GM12878 (cell line): ENCODE results near the gene SLC12A2. TPM values are rescaled to one million over a fixed set of nuclear protein-coding genes. Genes with fewer than 3 reads are reported as not detected.

ENCODE experiments used
- ATAC-seq: fragments of 200-7000 bp; cut with Tn5 transposase; 3 replicates; pipeline ENCODE4 v1.9.1; 2020; ENCODE audit warnings: mild to moderate bottlenecking, moderate library complexity
- BruUV-seq: library from RNA; stranded (reverse); fragments of 400-500 nt; replicated peaks from 2 replicates; lab custom pipeline; 2021; lab: Mats Ljungman, UMichigan
- CTCF ChIA-PET: fragments of 300-600 bp; sonication (Branson Sonifier 250); formaldehyde crosslinking; extraction: SDS; loops from one replicate; lab custom pipeline; 2021; ENCODE audit warnings: inconsistent platforms; lab: Yijun Ruan, JAX
- POLR2A ChIA-PET: fragments of 350-600 bp; formaldehyde crosslinking; extraction: SDS; loops from one replicate; lab custom pipeline; 2021; ENCODE audit warnings: inconsistent platforms; lab: Charles Lee
- RAD21 ChIA-PET: fragments of 300-600 bp; sonication (Branson Sonifier 250); formaldehyde crosslinking; loops from one replicate; lab custom pipeline; 2023; ENCODE audit warnings: antibody characterized with exemption; ENCODE audit not compliant: unreplicated experiment; lab: Charles Lee
- SMC1A ChIA-PET: fragments of 300-600 bp; sonication (Branson Sonifier 250); formaldehyde crosslinking; loops from one replicate; lab custom pipeline; 2023; ENCODE audit not compliant: unreplicated experiment, uncharacterized antibody; lab: Charles Lee
- DNase-seq: peaks from one replicate; pipeline ENCODE4 v3.0.0-alpha.2; 2011; ENCODE audit warnings: low read depth, low spot score
- FAIRE-seq: peaks from 3 replicates; lab custom pipeline; 2011; peaks lifted over from hg19 to GRCh38; lab: Jason Lieb, UNC
- H2AFZ ChIP-seq: 2 replicates; pipeline ENCODE4 v1.6.0; 2011; ENCODE audit warnings: low read depth, low read length, control low read depth; ENCODE audit not compliant: control insufficient read depth
- H3K27ac ChIP-seq: 2 replicates; pipeline ENCODE4 v1.5.1; 2011; ENCODE audit warnings: control low read depth; ENCODE audit not compliant: control insufficient read depth, insufficient read depth
- H3K27me3 ChIP-seq, 2 experiments: replicated peaks in 1 of 2; 2 replicates each; pipeline versions ENCODE4 v1.6.0 to v1.6.1; 2011; ENCODE audit warnings: low read length in 1 of 2; ENCODE audit not compliant: control insufficient read depth in 2 of 2, insufficient read depth in 2 of 2
- H3K36me3 ChIP-seq, 2 experiments: 2 replicates each; pipeline ENCODE4 v1.5.1; 2011; ENCODE audit warnings: low read length in 1 of 2; ENCODE audit not compliant: control insufficient read depth in 2 of 2, insufficient read depth in 2 of 2
- H3K4me1 ChIP-seq: 2 replicates; pipeline ENCODE4 v1.6.1; 2011; ENCODE audit warnings: mild to moderate bottlenecking, low read length, moderate library complexity, mixed read lengths; ENCODE audit not compliant: control insufficient read depth, insufficient read depth
- H3K4me2 ChIP-seq: 2 replicates; pipeline ENCODE4 v1.6.0; 2011; ENCODE audit warnings: control low read depth; ENCODE audit not compliant: control insufficient read depth, insufficient read depth
- H3K4me3 ChIP-seq: fragments of 200-600 bp; sonication (generic); 2 replicates; pipeline ENCODE4 v1.5.1; 2016
- H3K79me2 ChIP-seq: 2 replicates; pipeline ENCODE4 v1.6.0; 2011; ENCODE audit warnings: low read length; ENCODE audit not compliant: control insufficient read depth, insufficient read depth
- H3K9ac ChIP-seq: 2 replicates; pipeline ENCODE4 v1.8.0; 2011; ENCODE audit warnings: low read length, control low read depth, mixed read lengths; ENCODE audit not compliant: control insufficient read depth, insufficient read depth
- H3K9me3 ChIP-seq: replicated peaks from 3 replicates; pipeline ENCODE4 v1.5.1; 2011; ENCODE audit warnings: mild to moderate bottlenecking, low read length; ENCODE audit not compliant: control insufficient read depth, insufficient read depth
- H4K20me1 ChIP-seq: 2 replicates; pipeline ENCODE4 v1.6.0; 2011; ENCODE audit not compliant: control insufficient read depth, insufficient read depth
- BRCA1 ChIP-seq: IDR thresholded peaks from 2 replicates; pipeline ENCODE4 v1.6.1; 2011; ENCODE audit warnings: low read depth, low read length, improper control_type of control experiment
- CHD4 ChIP-seq: fragments of 200-600 bp; sonication (generic); IDR thresholded peaks from 2 replicates; pipeline ENCODE4 v1.6.1; 2016; ENCODE audit warnings: mild to moderate bottlenecking
- EED ChIP-seq: sonication (generic); IDR thresholded peaks from 2 replicates; pipeline ENCODE4 v1.6.1; 2016; ENCODE audit warnings: antibody characterized with exemption, low read depth
- RAD21 ChIP-seq: IDR thresholded peaks from 2 replicates; pipeline ENCODE4 v1.6.1; 2011; ENCODE audit warnings: mild to moderate bottlenecking, low read depth, low read length, moderate library complexity; ENCODE audit not compliant: insufficient read depth
- SMARCA5 ChIP-seq: fragments of 450-650 bp; IDR thresholded peaks from 2 replicates; pipeline ENCODE4 v1.6.1; 2017; ENCODE audit warnings: mild to moderate bottlenecking
- ZNF384 ChIP-seq: IDR thresholded peaks from 2 replicates; pipeline ENCODE4 v1.6.1; 2012; ENCODE audit warnings: low read depth, mild to moderate bottlenecking, low read length, improper control_type of control experiment, borderline replicate concordance
- WGBS: methylation state at CpG from one replicate; pipeline ENCODE4 v1.1.6; 2016; ENCODE audit warnings: low lambda C conversion rate; ENCODE audit not compliant: insufficient replicate concordance, insufficient coverage; ENCODE audit errors: missing lambda C conversion rate; 5-methylcytosine and 5-hydroxymethylcytosine counted together
- in situ Hi-C: fragments of 300-500 bp; cut with MboI; formaldehyde crosslinking; loops from 9 replicates; pipeline ENCODE4 v1.14.3; 2018; ENCODE audit warnings: mixed read lengths
- intact Hi-C: fragments of 100-400 bp; cut with micrococcal nuclease; formaldehyde crosslinking; loops from one replicate; pipeline ENCODE4 v1.14.2; 2022; ENCODE audit not compliant: unreplicated experiment
- polyA plus RNA-seq, 11 experiments: library from polyadenylated mRNA; depleted of rRNA in 4 of 11; unstranded in 6 of 11; stranded (reverse) in 5 of 11; fragments of >200 nt; fragmentation: Nextera tagmentation in 4 of 11; fragmentation: Illumina TruSeq in 1 of 11; extraction: Ambion mirVana in 4 of 11; extraction: Trizol in 1 of 11; gene quantifications; 1 replicate in 1 of 11; 2 replicates in 10 of 11; pipeline versions ENCODE4 v1.2.1 to v1.2.3, GENCODE V29; 2011 to 2016; ENCODE audit warnings: inconsistent platforms in 2 of 11, missing spikeins in 2 of 11, low read depth in 1 of 11
- total RNA-seq, 4 experiments: library from RNA; depleted of rRNA in 3 of 4; stranded (reverse); fragments of >200 nt in 3 of 4; fragmentation: Illumina TruSeq in 1 of 4; extraction: Trizol in 1 of 4; gene quantifications; 2 replicates each; pipeline versions ENCODE4 v1.2.1 to v1.2.3, GENCODE V29; 2013 to 2021
- TF ChIP-seq, protein P1 (sequence below): fragments of 450-650 bp; IDR thresholded peaks from 2 replicates; pipeline ENCODE4 v1.6.1; 2018; ENCODE audit warnings: mild to moderate bottlenecking, low read depth, moderate library complexity; ENCODE audit not compliant: partially characterized antibody
- TF ChIP-seq, protein P2 (sequence below): fragments of 450-650 bp; IDR thresholded peaks from 2 replicates; pipeline ENCODE4 v1.6.1; 2017; ENCODE audit warnings: low read depth, mild to moderate bottlenecking, moderate library complexity
- TF ChIP-seq, protein P3 (sequence below): IDR thresholded peaks from 2 replicates; pipeline ENCODE4 v1.6.1; 2012; ENCODE audit warnings: low read length, inconsistent platforms
- TF ChIP-seq, protein P4 (sequence below): fragments of 450-650 bp; IDR thresholded peaks from 2 replicates; pipeline ENCODE4 v1.6.1; 2016; ENCODE audit warnings: mild to moderate bottlenecking
- TF ChIP-seq, protein P5 (sequence below): fragments of 450-650 bp; conservative IDR thresholded peaks from 2 replicates; pipeline ENCODE4 v1.6.1; 2017; ENCODE audit warnings: mild to moderate bottlenecking, moderate library complexity
- TF ChIP-seq, protein P6 (sequence below): fragments of 450-650 bp; IDR thresholded peaks from 2 replicates; pipeline ENCODE4 v1.6.1; 2017; ENCODE audit warnings: borderline replicate concordance

Gene SLC12A2
- total and polyA plus RNA-seq, 10 of the 15 experiments (the other 5 are each of a cell fraction or from before 2014, with no cell fraction given), result 5.1 to 21.8 (median 10.5) TPM

DNA sequence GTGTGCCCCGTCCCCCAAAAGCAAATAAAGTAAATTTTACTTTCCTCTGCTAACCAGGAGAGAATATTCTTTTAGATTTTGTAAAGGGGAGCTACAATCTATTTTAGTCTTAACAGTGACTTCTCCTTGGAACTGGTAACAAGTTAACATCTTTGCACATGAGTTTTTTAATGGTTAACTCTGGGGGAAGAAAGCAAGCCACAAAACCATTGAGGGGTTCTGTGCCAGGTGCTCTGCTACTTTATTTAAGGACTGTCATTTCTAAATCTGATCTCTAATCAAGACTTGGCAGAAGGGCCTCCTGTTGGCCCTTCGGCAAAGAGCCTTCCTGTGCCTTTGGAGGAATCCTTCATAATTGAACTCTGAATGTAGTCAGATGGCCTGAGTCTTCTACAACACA, 153.4 kb downstream of the SLC12A2 start (continued):
- TF ChIP-seq, protein P1, sequence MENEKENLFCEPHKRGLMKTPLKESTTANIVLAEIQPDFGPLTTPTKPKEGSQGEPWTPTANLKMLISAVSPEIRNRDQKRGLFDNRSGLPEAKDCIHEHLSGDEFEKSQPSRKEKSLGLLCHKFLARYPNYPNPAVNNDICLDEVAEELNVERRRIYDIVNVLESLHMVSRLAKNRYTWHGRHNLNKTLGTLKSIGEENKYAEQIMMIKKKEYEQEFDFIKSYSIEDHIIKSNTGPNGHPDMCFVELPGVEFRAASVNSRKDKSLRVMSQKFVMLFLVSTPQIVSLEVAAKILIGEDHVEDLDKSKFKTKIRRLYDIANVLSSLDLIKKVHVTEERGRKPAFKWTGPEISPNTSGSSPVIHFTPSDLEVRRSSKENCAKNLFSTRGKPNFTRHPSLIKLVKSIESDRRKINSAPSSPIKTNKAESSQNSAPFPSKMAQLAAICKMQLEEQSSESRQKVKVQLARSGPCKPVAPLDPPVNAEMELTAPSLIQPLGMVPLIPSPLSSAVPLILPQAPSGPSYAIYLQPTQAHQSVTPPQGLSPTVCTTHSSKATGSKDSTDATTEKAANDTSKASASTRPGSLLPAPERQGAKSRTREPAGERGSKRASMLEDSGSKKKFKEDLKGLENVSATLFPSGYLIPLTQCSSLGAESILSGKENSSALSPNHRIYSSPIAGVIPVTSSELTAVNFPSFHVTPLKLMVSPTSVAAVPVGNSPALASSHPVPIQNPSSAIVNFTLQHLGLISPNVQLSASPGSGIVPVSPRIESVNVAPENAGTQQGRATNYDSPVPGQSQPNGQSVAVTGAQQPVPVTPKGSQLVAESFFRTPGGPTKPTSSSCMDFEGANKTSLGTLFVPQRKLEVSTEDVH, result no peak
- TF ChIP-seq, protein P2, sequence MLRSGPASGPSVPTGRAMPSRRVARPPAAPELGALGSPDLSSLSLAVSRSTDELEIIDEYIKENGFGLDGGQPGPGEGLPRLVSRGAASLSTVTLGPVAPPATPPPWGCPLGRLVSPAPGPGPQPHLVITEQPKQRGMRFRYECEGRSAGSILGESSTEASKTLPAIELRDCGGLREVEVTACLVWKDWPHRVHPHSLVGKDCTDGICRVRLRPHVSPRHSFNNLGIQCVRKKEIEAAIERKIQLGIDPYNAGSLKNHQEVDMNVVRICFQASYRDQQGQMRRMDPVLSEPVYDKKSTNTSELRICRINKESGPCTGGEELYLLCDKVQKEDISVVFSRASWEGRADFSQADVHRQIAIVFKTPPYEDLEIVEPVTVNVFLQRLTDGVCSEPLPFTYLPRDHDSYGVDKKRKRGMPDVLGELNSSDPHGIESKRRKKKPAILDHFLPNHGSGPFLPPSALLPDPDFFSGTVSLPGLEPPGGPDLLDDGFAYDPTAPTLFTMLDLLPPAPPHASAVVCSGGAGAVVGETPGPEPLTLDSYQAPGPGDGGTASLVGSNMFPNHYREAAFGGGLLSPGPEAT, result no peak
- TF ChIP-seq, protein P3, sequence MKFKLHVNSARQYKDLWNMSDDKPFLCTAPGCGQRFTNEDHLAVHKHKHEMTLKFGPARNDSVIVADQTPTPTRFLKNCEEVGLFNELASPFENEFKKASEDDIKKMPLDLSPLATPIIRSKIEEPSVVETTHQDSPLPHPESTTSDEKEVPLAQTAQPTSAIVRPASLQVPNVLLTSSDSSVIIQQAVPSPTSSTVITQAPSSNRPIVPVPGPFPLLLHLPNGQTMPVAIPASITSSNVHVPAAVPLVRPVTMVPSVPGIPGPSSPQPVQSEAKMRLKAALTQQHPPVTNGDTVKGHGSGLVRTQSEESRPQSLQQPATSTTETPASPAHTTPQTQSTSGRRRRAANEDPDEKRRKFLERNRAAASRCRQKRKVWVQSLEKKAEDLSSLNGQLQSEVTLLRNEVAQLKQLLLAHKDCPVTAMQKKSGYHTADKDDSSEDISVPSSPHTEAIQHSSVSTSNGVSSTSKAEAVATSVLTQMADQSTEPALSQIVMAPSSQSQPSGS, result no peak
- no peak for TF ChIP-seq ZNF384

DNA sequence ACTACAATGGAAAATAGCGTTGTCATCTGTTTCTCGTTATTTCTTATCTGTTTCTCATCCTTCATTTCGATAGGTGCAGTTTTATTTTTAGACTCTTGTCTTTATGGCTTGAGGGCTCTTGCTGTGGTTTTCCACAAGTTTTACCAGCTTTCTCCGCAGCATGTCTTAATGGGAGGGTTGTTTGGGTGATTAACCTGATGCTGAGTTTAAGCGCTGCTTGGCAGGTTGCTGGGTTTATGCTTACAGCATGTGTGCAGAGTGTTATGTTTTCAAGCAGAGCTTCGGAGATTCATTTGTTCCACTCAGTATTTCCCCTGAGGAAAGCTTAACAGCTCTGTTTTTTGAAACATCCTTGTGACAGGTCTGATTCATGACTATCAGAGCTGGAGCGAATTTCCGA, 154.0 kb downstream of the SLC12A2 start:
- RAD21 ChIA-PET, result interaction anchor here (1.3 kb wide), 1 partner anchor 22 kb away, joined by 3 read pairs; no protein-coding TSS in a partner anchor

More for the DNA sequence above, 154.0 kb downstream of the SLC12A2 start:
- CTCF ChIA-PET, result no interaction called here
- 59% methylated on average over 8 of the region's 8 CpGs for WGBS
- no peak for TF ChIP-seq BRCA1
- no peak for TF ChIP-seq CHD4
- no peak for TF ChIP-seq SMARCA5
- TF ChIP-seq, protein P4, sequence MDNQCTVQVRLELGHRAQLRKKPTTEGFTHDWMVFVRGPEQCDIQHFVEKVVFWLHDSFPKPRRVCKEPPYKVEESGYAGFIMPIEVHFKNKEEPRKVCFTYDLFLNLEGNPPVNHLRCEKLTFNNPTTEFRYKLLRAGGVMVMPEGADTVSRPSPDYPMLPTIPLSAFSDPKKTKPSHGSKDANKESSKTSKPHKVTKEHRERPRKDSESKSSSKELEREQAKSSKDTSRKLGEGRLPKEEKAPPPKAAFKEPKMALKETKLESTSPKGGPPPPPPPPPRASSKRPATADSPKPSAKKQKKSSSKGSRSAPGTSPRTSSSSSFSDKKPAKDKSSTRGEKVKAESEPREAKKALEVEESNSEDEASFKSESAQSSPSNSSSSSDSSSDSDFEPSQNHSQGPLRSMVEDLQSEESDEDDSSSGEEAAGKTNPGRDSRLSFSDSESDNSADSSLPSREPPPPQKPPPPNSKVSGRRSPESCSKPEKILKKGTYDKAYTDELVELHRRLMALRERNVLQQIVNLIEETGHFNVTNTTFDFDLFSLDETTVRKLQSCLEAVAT, result no peak
- TF ChIP-seq, protein P5, sequence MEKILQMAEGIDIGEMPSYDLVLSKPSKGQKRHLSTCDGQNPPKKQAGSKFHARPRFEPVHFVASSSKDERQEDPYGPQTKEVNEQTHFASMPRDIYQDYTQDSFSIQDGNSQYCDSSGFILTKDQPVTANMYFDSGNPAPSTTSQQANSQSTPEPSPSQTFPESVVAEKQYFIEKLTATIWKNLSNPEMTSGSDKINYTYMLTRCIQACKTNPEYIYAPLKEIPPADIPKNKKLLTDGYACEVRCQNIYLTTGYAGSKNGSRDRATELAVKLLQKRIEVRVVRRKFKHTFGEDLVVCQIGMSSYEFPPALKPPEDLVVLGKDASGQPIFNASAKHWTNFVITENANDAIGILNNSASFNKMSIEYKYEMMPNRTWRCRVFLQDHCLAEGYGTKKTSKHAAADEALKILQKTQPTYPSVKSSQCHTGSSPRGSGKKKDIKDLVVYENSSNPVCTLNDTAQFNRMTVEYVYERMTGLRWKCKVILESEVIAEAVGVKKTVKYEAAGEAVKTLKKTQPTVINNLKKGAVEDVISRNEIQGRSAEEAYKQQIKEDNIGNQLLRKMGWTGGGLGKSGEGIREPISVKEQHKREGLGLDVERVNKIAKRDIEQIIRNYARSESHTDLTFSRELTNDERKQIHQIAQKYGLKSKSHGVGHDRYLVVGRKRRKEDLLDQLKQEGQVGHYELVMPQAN, result no peak
- TF ChIP-seq, protein P6, sequence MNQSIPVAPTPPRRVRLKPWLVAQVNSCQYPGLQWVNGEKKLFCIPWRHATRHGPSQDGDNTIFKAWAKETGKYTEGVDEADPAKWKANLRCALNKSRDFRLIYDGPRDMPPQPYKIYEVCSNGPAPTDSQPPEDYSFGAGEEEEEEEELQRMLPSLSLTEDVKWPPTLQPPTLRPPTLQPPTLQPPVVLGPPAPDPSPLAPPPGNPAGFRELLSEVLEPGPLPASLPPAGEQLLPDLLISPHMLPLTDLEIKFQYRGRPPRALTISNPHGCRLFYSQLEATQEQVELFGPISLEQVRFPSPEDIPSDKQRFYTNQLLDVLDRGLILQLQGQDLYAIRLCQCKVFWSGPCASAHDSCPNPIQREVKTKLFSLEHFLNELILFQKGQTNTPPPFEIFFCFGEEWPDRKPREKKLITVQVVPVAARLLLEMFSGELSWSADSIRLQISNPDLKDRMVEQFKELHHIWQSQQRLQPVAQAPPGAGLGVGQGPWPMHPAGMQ, result no peak
- TF ChIP-seq RAD21, result no peak
- TF ChIP-seq EED, result no peak
- no peak for DNase-seq
- Histone ChIP-seq H3K4me1 (no peaks in the 10 kb centered on the region), H3K9ac (no peak overlapping the region), H3K4me2 (no peak overlapping the region), H3K27me3 (no peaks in the 10 kb centered on the region), H2AFZ (no peak overlapping the region), H3K79me2 (no peaks in the 10 kb centered on the region), H3K4me3 (no peak overlapping the region), H4K20me1 (no peaks in the 10 kb centered on the region), H3K9me3 (no peaks in the 10 kb centered on the region), H3K36me3 (no peaks in the 10 kb centered on the region), H3K27ac (no peak overlapping the region)
- intact Hi-C loops, result no loop called here
- in situ Hi-C loops, result no loop called here
- no peak for FAIRE-seq
- POLR2A ChIA-PET, result no interaction called here
- no peak for ATAC-seq
- no TSS peak for BruUV-seq
- SMC1A ChIA-PET, result interaction anchor here (1.2 to 2.2 kb wide), 3 partner anchors 10 to 190 kb away, joined by 6 to 7 read pairs (median 6); no protein-coding TSS in a partner anchor
